ENCODE results near the gene MAEL.

MAEL gene

GRCh38 chr1:167054946-167055630 lies 66.0 kb downstream of the MAEL start:
- peaks cover 2% of the 10 kb centered on the region for H3K27me3 Mint-ChIP-seq
- H3K4me3 Mint-ChIP-seq, result no peak overlapping the region
- no peaks in the 10 kb centered on the region for H3K9me3 Mint-ChIP-seq
- H3K36me3 Mint-ChIP-seq (ENCODE audit: low read depth), result no peaks in the 10 kb centered on the region
- H3K27ac Mint-ChIP-seq, result no peak overlapping the region
- intact Hi-C loops (cut with micrococcal nuclease), result no loop called here
- peaks cover 6% of the 10 kb centered on the region for H3K4me1 Mint-ChIP-seq (ENCODE audit: low read depth)

- no peak overlapping the region for H3K27ac Mint-ChIP-seq
- intact Hi-C loops (cut with micrococcal nuclease), result no loop called here
- no peak overlapping the region for H3K4me3 Mint-ChIP-seq
- H3K36me3 Mint-ChIP-seq (ENCODE audit: low read depth), result no peaks in the 10 kb centered on the region
- H3K27me3 Mint-ChIP-seq, result peaks cover 2% of the 10 kb centered on the region
- peaks cover 6% of the 10 kb centered on the region for H3K4me1 Mint-ChIP-seq (ENCODE audit: low read depth)
- no peaks in the 10 kb centered on the region for H3K9me3 Mint-ChIP-seq
Observed at GRCh38 chr1:167056529-167057231, 67.6 kb downstream of the MAEL start.

- H3K27me3 Mint-ChIP-seq, result peaks cover 2% of the 10 kb centered on the region
- H3K27ac Mint-ChIP-seq, result no peak overlapping the region
- H3K4me1 Mint-ChIP-seq (ENCODE audit: low read depth), result peaks cover 6% of the 10 kb centered on the region
- no peaks in the 10 kb centered on the region for H3K9me3 Mint-ChIP-seq
- H3K36me3 Mint-ChIP-seq (ENCODE audit: low read depth), result no peaks in the 10 kb centered on the region
- intact Hi-C loops (cut with micrococcal nuclease), result no loop called here
- H3K4me3 Mint-ChIP-seq, result no peak overlapping the region
Observed at GRCh38 chr1:167057241-167057688, 68.2 kb downstream of the MAEL start.

- H3K27me3 Mint-ChIP-seq, result peaks cover 2% of the 10 kb centered on the region
- H3K9me3 Mint-ChIP-seq, result no peaks in the 10 kb centered on the region
- no peaks in the 10 kb centered on the region for H3K36me3 Mint-ChIP-seq (ENCODE audit: low read depth)
- intact Hi-C loops (cut with micrococcal nuclease), result loop anchor here (1.0 kb wide), 1 partner anchor 149 kb away; no protein-coding TSS in a partner anchor
- no peak overlapping the region for H3K4me3 Mint-ChIP-seq
- no peak overlapping the region for H3K27ac Mint-ChIP-seq
- H3K4me1 Mint-ChIP-seq (ENCODE audit: low read depth), result peaks cover 6% of the 10 kb centered on the region
Observed at GRCh38 chr1:167059045-167059808, 70.1 kb downstream of the MAEL start.

- Mint-ChIP-seq H3K4me3 (no peak overlapping the region), H3K9me3 (no peaks in the 10 kb centered on the region), H3K27me3 (peaks cover 2% of the 10 kb centered on the region), H3K36me3 (ENCODE audit: low read depth) (no peaks in the 10 kb centered on the region), H3K4me1 (ENCODE audit: low read depth) (peaks cover 6% of the 10 kb centered on the region), H3K27ac (no peak overlapping the region)
- intact Hi-C loops (cut with micrococcal nuclease), result loop anchor here (1.0 kb wide), 1 partner anchor 149 kb away; no protein-coding TSS in a partner anchor
Observed at GRCh38 chr1:167059809-167060107, 70.7 kb downstream of the MAEL start.

GRCh38 chr1:167060141-167061072 lies 71.3 kb downstream of the MAEL start:
- Mint-ChIP-seq H3K27ac (no peak overlapping the region), H3K4me3 (no peak overlapping the region)
- intact Hi-C loops (cut with micrococcal nuclease), result no loop called here

GRCh38 chr1:167061073-167061464 lies 72.0 kb downstream of the MAEL start:
- H3K27me3 Mint-ChIP-seq, result peaks cover 2% of the 10 kb centered on the region
- H3K27ac Mint-ChIP-seq, result no peak overlapping the region
- H3K9me3 Mint-ChIP-seq, result no peaks in the 10 kb centered on the region
- intact Hi-C loops (cut with micrococcal nuclease), result no loop called here
- peaks cover 6% of the 10 kb centered on the region for H3K4me1 Mint-ChIP-seq (ENCODE audit: low read depth)
- H3K36me3 Mint-ChIP-seq (ENCODE audit: low read depth), result no peaks in the 10 kb centered on the region
- no peak overlapping the region for H3K4me3 Mint-ChIP-seq

More at GRCh38 chr1:167060141-167061072, 71.3 kb downstream of the MAEL start:
- H3K27me3 Mint-ChIP-seq, result peaks cover 2% of the 10 kb centered on the region
- H3K9me3 Mint-ChIP-seq, result no peaks in the 10 kb centered on the region
- H3K4me1 Mint-ChIP-seq (ENCODE audit: low read depth), result peaks cover 6% of the 10 kb centered on the region
- H3K36me3 Mint-ChIP-seq (ENCODE audit: low read depth), result no peaks in the 10 kb centered on the region

GRCh38 chr1:167064621-167065020 lies 75.5 kb downstream of the MAEL start:
- H3K27ac Mint-ChIP-seq, result no peak overlapping the region
- H3K36me3 Mint-ChIP-seq (ENCODE audit: low read depth), result no peaks in the 10 kb centered on the region
- intact Hi-C loops (cut with micrococcal nuclease), result loop anchor here (5.0 kb wide), 4 partner anchors 143 to 468 kb away; partner anchors contain the start of gene POU2F1

GRCh38 chr1:167065471-167065870 lies 76.4 kb downstream of the MAEL start:
- H3K4me3 Mint-ChIP-seq, result no peak overlapping the region
- H3K27ac Mint-ChIP-seq, result no peak overlapping the region
- H3K36me3 Mint-ChIP-seq (ENCODE audit: low read depth), result no peaks in the 10 kb centered on the region
- no peaks in the 10 kb centered on the region for H3K27me3 Mint-ChIP-seq
- intact Hi-C loops (cut with micrococcal nuclease), result loop anchor here (5.0 kb wide), 4 partner anchors 142 to 467 kb away; partner anchors contain the start of gene POU2F1
- no peaks in the 10 kb centered on the region for H3K4me1 Mint-ChIP-seq (ENCODE audit: low read depth)
- no peaks in the 10 kb centered on the region for H3K9me3 Mint-ChIP-seq

More at GRCh38 chr1:167064621-167065020, 75.5 kb downstream of the MAEL start:
- Mint-ChIP-seq H3K4me1 (ENCODE audit: low read depth) (no peaks in the 10 kb centered on the region), H3K27me3 (peaks cover under 1% of the 10 kb centered on the region), H3K9me3 (no peaks in the 10 kb centered on the region), H3K4me3 (no peak overlapping the region)

- H3K9me3 Mint-ChIP-seq, result no peaks in the 10 kb centered on the region
- H3K4me3 Mint-ChIP-seq, result peak overlapping the region; percentile 60
- H3K27me3 Mint-ChIP-seq, result no peaks in the 10 kb centered on the region
- H3K4me1 Mint-ChIP-seq (ENCODE audit: low read depth), result peaks cover 5% of the 10 kb centered on the region
- intact Hi-C loops (cut with micrococcal nuclease), result loop anchor here (1.0 to 5.0 kb wide), 6 partner anchors 58 to 466 kb away; partner anchors contain the start of gene POU2F1
- H3K27ac Mint-ChIP-seq, result no peak overlapping the region
- H3K36me3 Mint-ChIP-seq (ENCODE audit: low read depth), result no peaks in the 10 kb centered on the region
Observed at GRCh38 chr1:167066333-167067122, 77.4 kb downstream of the MAEL start.

GRCh38 chr1:167067904-167068303 lies 78.8 kb downstream of the MAEL start:
- no peaks in the 10 kb centered on the region for H3K27me3 Mint-ChIP-seq
- intact Hi-C loops (cut with micrococcal nuclease), result loop anchor here (2.0 to 5.0 kb wide), 5 partner anchors 139 to 464 kb away; partner anchors contain the start of gene POU2F1
- no peaks in the 10 kb centered on the region for H3K36me3 Mint-ChIP-seq (ENCODE audit: low read depth)

GRCh38 chr1:167068761-167069160 lies 79.7 kb downstream of the MAEL start:
- H3K27ac Mint-ChIP-seq, result no peak overlapping the region
- no peaks in the 10 kb centered on the region for H3K36me3 Mint-ChIP-seq (ENCODE audit: low read depth)
- no peaks in the 10 kb centered on the region for H3K9me3 Mint-ChIP-seq
- peaks cover 5% of the 10 kb centered on the region for H3K4me1 Mint-ChIP-seq (ENCODE audit: low read depth)
- no peaks in the 10 kb centered on the region for H3K27me3 Mint-ChIP-seq
- no peak overlapping the region for H3K4me3 Mint-ChIP-seq
- intact Hi-C loops (cut with micrococcal nuclease), result loop anchor here (5.0 kb wide), 4 partner anchors 139 to 464 kb away; partner anchors contain the start of gene POU2F1

More at GRCh38 chr1:167067904-167068303, 78.8 kb downstream of the MAEL start:
- Mint-ChIP-seq H3K4me3 (no peak overlapping the region), H3K9me3 (no peaks in the 10 kb centered on the region), H3K27ac (no peak overlapping the region), H3K4me1 (ENCODE audit: low read depth) (peaks cover 5% of the 10 kb centered on the region)
